ENCODE measurements around the gene EBF3.

EBF3 gene

GRCh38 chr10:129936266-129936922 lies 27.7 kb downstream of the EBF3 start:
- DNase-seq (no peak), ATAC-seq (ENCODE audit: insufficient read depth, low read depth) (no peak)
- no peaks in the 10 kb centered on the region for H3K79me2 ChIP-seq (ENCODE audit: insufficient read depth, low read length)
- no peaks in the 10 kb centered on the region for H3K36me3 ChIP-seq (ENCODE audit: insufficient read depth, low read length)
- no peak overlapping the region for H3K9ac ChIP-seq (ENCODE audit: low read depth, low read length)
- no peak overlapping the region for H3K4me3 ChIP-seq (ENCODE audit: low read depth in 1 of 2, low read length in 2 of 2)
- TF ChIP-seq CTCF (IDR thresholded peaks at IDR 0.05; ENCODE audit: borderline replicate concordance, extremely low read depth, low read length, poor library complexity, severe bottlenecking) (no peak), EZH2 (IDR thresholded peaks at IDR 0.05; ENCODE audit: borderline replicate concordance, low read depth, low read length, severe bottlenecking) (no peak)
- H3K9me3 ChIP-seq (ENCODE audit: insufficient read depth, low read length, severe bottlenecking): no peaks in the 10 kb centered on the region
- H2AFZ ChIP-seq (ENCODE audit: low read depth, low read length): no peak overlapping the region
- no peaks in the 10 kb centered on the region for H3K27me3 ChIP-seq (ENCODE audit: insufficient read depth, low read length, poor library complexity)
- no peaks in the 10 kb centered on the region for H4K20me1 ChIP-seq (ENCODE audit: insufficient read depth, low read length)
- H3K27ac ChIP-seq (ENCODE audit: low read length): no peak overlapping the region
- no peaks in the 10 kb centered on the region for H3K4me1 ChIP-seq (ENCODE audit: insufficient read depth, low read length)
- no peak overlapping the region for H3K4me2 ChIP-seq (ENCODE audit: insufficient read depth, low read length)

- H3K4me2 ChIP-seq (ENCODE audit: insufficient read depth, low read length): no peak overlapping the region
- no peaks in the 10 kb centered on the region for H3K27me3 ChIP-seq (ENCODE audit: insufficient read depth, low read length, poor library complexity)
- no peak for TF ChIP-seq CTCF (IDR thresholded peaks at IDR 0.05; ENCODE audit: borderline replicate concordance, extremely low read depth, low read length, poor library complexity, severe bottlenecking)
- no peak for TF ChIP-seq EZH2 (IDR thresholded peaks at IDR 0.05; ENCODE audit: borderline replicate concordance, low read depth, low read length, severe bottlenecking)
- no peak overlapping the region for H3K4me3 ChIP-seq (ENCODE audit: low read depth in 1 of 2, low read length in 2 of 2)
- no peak overlapping the region for H3K27ac ChIP-seq (ENCODE audit: low read length)
- no peaks in the 10 kb centered on the region for H4K20me1 ChIP-seq (ENCODE audit: insufficient read depth, low read length)
- no peaks in the 10 kb centered on the region for H3K9me3 ChIP-seq (ENCODE audit: insufficient read depth, low read length, severe bottlenecking)
- H3K79me2 ChIP-seq (ENCODE audit: insufficient read depth, low read length): no peaks in the 10 kb centered on the region
- H3K4me1 ChIP-seq (ENCODE audit: insufficient read depth, low read length): no peaks in the 10 kb centered on the region
- no peak overlapping the region for H2AFZ ChIP-seq (ENCODE audit: low read depth, low read length)
- H3K36me3 ChIP-seq (ENCODE audit: insufficient read depth, low read length): no peaks in the 10 kb centered on the region
- DNase-seq: no peak
- ATAC-seq (ENCODE audit: insufficient read depth, low read depth): no peak
- no peak overlapping the region for H3K9ac ChIP-seq (ENCODE audit: low read depth, low read length)
These were observed 28.3 kb downstream of the EBF3 start for GRCh38 chr10:129935867-129936152.

- H3K79me2 ChIP-seq (ENCODE audit: insufficient read depth, low read length): no peaks in the 10 kb centered on the region
These were observed 28.8 kb downstream of the EBF3 start for GRCh38 chr10:129935102-129935866.

More at GRCh38 chr10:129935102-129935866, 28.8 kb downstream of the EBF3 start:
- no peak overlapping the region for H3K27ac ChIP-seq (ENCODE audit: low read length)
- H3K27me3 ChIP-seq (ENCODE audit: insufficient read depth, low read length, poor library complexity): no peaks in the 10 kb centered on the region
- ATAC-seq (ENCODE audit: insufficient read depth, low read depth) (no peak), DNase-seq (no peak)
- H3K4me3 ChIP-seq (ENCODE audit: low read depth in 1 of 2, low read length in 2 of 2): no peak overlapping the region
- H3K9me3 ChIP-seq (ENCODE audit: insufficient read depth, low read length, severe bottlenecking): no peaks in the 10 kb centered on the region
- H4K20me1 ChIP-seq (ENCODE audit: insufficient read depth, low read length): no peaks in the 10 kb centered on the region
- no peak overlapping the region for H3K4me2 ChIP-seq (ENCODE audit: insufficient read depth, low read length)
- H2AFZ ChIP-seq (ENCODE audit: low read depth, low read length): no peak overlapping the region
- TF ChIP-seq CTCF (IDR thresholded peaks at IDR 0.05; ENCODE audit: borderline replicate concordance, extremely low read depth, low read length, poor library complexity, severe bottlenecking) (no peak), EZH2 (IDR thresholded peaks at IDR 0.05; ENCODE audit: borderline replicate concordance, low read depth, low read length, severe bottlenecking) (no peak)
- no peak overlapping the region for H3K9ac ChIP-seq (ENCODE audit: low read depth, low read length)
- H3K4me1 ChIP-seq (ENCODE audit: insufficient read depth, low read length): no peaks in the 10 kb centered on the region
- no peaks in the 10 kb centered on the region for H3K36me3 ChIP-seq (ENCODE audit: insufficient read depth, low read length)
